Omental fat pad (tissue), 4 donors: Measurements from ENCODE around the gene ICE1. TPM values are rescaled to one million over a fixed set of nuclear protein-coding genes. Genes with fewer than 3 reads are reported as not detected.
"Not testable (repeated sequence)": the region's sequence is repeated elsewhere in the genome, so short reads cannot be mapped to it uniquely, and the experiment has no call there.

ENCODE experiments used
- ATAC-seq: fragments of 150-250 bp; one replicate; pipeline ENCODE4 v1.9.1; 2016; ENCODE audit warnings: mild to moderate bottlenecking, moderate library complexity; ENCODE audit not compliant: low FRiP score
- DNase-seq: peaks from one replicate; pipeline ENCODE4 v3.0.0-alpha.2; 2019; ENCODE audit warnings: low spot score
- CTCF ChIP-seq, 3 donors: fragments of 450-650 bp; IDR thresholded peaks; one replicate each; pipeline ENCODE4 v1.5.1; 2016 to 2017; ENCODE audit warnings: antibody characterized with exemption in 3 of 3, mild to moderate bottlenecking in 3 of 3, moderate library complexity in 2 of 3
- total RNA-seq, 4 donors: library from RNA; depleted of rRNA; stranded (reverse); fragments of >200 nt; gene quantifications; one replicate each; pipeline ENCODE4 v1.1.0, GENCODE V29; 2016

The ICE1 gene
- total RNA-seq, 4 donors from 2014 or later: 23.3 to 55.2 (median 33.1) TPM

DNA sequence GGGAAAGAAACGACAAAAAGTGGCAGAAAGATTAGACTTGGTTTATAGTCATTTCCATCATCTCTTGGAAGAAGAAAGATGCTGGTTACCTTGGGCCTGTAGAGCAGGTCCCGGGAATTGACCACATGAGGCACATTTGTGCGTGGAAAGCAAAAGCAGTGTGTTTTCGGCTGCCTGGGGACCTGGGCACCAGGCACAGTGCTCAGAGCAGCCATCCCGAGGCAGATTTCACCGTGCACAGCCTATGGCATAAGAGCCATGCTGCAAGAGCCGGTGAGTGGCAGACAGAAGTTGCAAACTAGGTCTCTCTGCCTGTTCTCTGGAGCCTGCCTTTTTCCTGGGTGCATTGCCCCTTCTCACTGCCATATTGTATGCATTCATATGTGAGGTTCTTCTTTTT, 77.0 kb downstream of the ICE1 start:
- no peak for DNase-seq
- no peak for TF ChIP-seq CTCF (IDR thresholded peaks at IDR 0.05)
- no peak for ATAC-seq

DNA sequence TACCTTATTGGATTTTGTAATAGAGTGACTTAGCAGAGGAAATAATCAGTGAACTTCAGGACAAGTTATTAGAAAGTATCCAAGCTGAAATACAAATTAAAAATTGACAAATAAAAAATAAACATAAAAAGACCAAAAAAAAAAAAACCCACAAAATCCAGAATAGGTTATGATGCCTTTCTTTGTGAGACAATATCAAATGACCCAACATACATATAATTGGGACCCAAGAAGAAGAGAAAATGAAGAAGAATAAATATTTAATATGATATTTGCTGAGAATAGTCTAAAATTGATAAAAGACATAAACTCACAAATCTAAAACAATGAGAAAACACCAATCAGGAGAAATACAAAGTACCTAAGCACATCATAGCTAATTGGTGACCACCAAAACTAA, 81.8 kb downstream of the ICE1 start:
- ATAC-seq: no peak
- TF ChIP-seq CTCF (IDR thresholded peaks at IDR 0.05): no peak
- DNase-seq: no peak

DNA sequence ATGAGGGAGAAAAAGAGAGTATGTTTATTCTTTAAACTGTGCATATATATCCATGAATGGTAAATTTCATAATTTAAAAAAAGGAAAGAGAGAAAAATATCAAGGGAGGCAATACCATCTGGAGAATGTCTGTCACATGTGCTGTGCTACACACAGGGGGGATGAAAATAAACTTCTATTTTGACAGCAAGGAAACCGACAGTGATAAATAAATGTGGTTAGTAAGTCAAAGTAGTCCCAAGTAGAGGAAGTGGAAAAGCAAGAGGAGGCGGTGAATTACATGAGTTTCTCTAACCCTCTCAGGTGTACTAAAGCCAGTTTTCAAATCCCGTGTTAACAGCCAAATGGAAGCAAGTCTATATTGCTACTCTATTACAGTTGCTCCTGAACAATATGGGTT, 83.3 kb downstream of the ICE1 start:
- no peak for DNase-seq
- no peak for TF ChIP-seq CTCF (IDR thresholded peaks at IDR 0.05)
- ATAC-seq: no peak

GRCh38 chr5:5508391-5508790, 85.9 kb downstream of the ICE1 start:
- no peak for TF ChIP-seq CTCF (IDR thresholded peaks at IDR 0.05)
- ATAC-seq (no peak), DNase-seq (no peak)

DNA sequence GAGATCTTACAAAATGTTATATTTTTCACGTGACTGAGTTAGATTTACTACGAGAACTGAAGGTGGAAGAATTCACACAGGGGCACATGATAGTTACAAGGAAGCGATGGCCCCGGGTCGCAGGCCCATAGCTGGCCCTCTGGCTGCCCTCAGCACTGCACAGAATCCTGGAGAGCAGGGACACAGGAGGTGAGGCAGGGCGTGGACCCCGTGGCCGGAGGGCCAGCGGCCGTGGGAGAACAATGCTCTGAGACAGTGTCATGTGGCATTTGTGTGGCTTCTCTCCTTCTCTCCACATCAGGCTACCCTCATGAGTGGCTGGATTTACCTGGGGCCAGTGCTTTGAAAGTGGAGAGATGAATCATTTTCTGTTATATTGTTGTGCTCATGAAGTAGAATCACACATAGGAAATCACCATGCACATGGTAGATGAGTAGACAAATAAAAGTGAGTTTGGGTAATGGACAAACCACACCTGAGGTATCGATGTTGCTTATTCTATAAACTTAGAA, 89.5 kb downstream of the ICE1 start:
- no peak for ATAC-seq
- no peak for TF ChIP-seq CTCF (IDR thresholded peaks at IDR 0.05)

GRCh38 chr5:5512543-5512942, 90.1 kb downstream of the ICE1 start:
- no peak for ATAC-seq
- no peak for TF ChIP-seq CTCF (IDR thresholded peaks at IDR 0.05)
- DNase-seq: no peak

More for the DNA sequence above, 89.5 kb downstream of the ICE1 start:
- no peak for DNase-seq

DNA sequence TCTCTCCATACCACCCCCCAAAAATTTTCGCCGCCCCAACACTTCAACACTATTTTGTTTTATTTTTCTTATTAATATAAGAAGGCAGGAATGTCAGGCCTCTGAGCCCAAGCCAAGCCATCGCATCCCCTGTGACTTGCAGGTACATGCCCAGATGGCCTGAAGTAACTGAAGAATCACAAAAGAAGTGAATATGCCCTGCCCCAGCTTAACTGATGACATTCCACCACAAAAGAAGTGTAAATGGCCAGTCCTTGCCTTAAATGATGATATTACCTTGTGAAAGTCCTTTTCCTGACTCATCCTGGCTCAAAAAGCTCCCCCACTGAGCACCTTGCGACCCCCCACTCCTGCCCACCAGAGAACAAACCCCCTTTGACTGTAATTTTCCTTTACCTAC, 98.1 kb downstream of the ICE1 start:
- not testable (repeated sequence) for DNase-seq

DNA sequence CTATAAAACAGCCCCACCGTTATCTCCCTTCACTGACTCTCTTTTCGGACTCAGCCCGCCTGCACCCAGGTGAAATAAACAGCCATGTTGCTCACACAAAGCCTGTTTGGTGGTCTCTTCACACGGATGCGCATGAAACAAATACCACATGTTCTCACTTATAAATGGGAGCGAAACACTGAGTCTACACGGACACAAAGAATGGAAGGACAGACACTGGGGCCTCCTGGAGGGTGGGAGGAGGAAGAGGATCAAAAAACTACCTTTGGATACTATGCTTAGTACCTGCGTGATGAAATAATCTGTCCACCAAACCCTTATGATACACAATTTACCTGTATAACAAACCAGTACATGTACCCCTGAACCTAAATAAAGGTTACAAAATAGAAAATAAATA, 98.6 kb downstream of the ICE1 start:
- TF ChIP-seq CTCF (IDR thresholded peaks at IDR 0.05): no peak
- no peak for ATAC-seq
- DNase-seq: no peak

More for the DNA sequence above, 98.1 kb downstream of the ICE1 start:
- ATAC-seq: not testable (repeated sequence)
